ENCODE measurements around the gene KCNK13.

DNA sequence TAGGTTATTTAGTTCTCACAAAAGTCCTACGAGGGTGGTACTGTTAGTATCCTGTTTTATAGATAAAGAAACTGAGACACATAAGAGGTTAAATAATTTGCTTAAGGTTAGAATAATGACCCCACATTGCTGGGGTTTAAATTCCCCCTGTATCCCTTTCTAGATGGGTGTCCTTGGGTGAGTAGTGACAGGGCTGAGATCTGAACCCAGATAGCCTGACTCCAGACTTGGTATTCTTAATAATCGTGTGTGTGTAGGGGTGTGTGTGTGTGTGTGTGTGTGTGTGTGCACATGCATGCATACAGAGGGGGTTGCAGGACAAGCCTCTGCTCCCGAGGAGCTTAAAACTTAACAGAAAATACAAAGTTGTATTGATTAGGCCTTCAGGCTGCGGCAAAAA lies 97.9 kb downstream of the KCNK13 start:
- TF ChIP-seq, protein P1, sequence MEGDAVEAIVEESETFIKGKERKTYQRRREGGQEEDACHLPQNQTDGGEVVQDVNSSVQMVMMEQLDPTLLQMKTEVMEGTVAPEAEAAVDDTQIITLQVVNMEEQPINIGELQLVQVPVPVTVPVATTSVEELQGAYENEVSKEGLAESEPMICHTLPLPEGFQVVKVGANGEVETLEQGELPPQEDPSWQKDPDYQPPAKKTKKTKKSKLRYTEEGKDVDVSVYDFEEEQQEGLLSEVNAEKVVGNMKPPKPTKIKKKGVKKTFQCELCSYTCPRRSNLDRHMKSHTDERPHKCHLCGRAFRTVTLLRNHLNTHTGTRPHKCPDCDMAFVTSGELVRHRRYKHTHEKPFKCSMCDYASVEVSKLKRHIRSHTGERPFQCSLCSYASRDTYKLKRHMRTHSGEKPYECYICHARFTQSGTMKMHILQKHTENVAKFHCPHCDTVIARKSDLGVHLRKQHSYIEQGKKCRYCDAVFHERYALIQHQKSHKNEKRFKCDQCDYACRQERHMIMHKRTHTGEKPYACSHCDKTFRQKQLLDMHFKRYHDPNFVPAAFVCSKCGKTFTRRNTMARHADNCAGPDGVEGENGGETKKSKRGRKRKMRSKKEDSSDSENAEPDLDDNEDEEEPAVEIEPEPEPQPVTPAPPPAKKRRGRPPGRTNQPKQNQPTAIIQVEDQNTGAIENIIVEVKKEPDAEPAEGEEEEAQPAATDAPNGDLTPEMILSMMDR (conservative IDR thresholded peaks at IDR 0.05; ENCODE audit: low read depth, low read length), result no peak
- TF ChIP-seq RAD21 (IDR thresholded peaks at IDR 0.05; ENCODE audit: low read length) (no peak), SMC3 (IDR thresholded peaks at IDR 0.05; ENCODE audit: low read depth, low read length) (no peak), CEBPB (IDR thresholded peaks at IDR 0.05; ENCODE audit: low read depth, low read length) (no peak), MXI1 (IDR thresholded peaks at IDR 0.05; ENCODE audit: borderline replicate concordance, low read depth, low read length) (no peak), FOS (IDR thresholded peaks at IDR 0.05; ENCODE audit: low read depth, low read length) (no peak), POLR2A (IDR thresholded peaks at IDR 0.05; ENCODE audit: low read depth, low read length) (no peak), BHLHE40 (IDR thresholded peaks at IDR 0.05; ENCODE audit: low read depth, low read length) (no peak), MAZ (IDR thresholded peaks at IDR 0.05; ENCODE audit: borderline replicate concordance, low read depth, low read length) (no peak), RCOR1 (IDR thresholded peaks at IDR 0.05; ENCODE audit: insufficient replicate concordance, low read length) (no peak), MAFK (IDR thresholded peaks at IDR 0.05; ENCODE audit: low read depth, low read length) (no peak)
- TF ChIP-seq, protein P2, sequence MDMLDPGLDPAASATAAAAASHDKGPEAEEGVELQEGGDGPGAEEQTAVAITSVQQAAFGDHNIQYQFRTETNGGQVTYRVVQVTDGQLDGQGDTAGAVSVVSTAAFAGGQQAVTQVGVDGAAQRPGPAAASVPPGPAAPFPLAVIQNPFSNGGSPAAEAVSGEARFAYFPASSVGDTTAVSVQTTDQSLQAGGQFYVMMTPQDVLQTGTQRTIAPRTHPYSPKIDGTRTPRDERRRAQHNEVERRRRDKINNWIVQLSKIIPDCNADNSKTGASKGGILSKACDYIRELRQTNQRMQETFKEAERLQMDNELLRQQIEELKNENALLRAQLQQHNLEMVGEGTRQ (IDR thresholded peaks at IDR 0.05; ENCODE audit: low read depth, low read length), result no peak
